K562 (cell line): Measurements from ENCODE around the gene GMDS. TPM values are rescaled to one million over a fixed set of nuclear protein-coding genes. Genes with fewer than 3 reads are reported as not detected.

ENCODE experiments used
- ATAC-seq: fragments of 200-7000 bp; cut with Tn5 transposase; 3 replicates; pipeline ENCODE4 v1.9.1; 2020; ENCODE audit warnings: moderate library complexity
- BruUV-seq: library from RNA; stranded (reverse); fragments of 400-500 nt; replicated peaks from 2 replicates; lab custom pipeline; 2021; lab: Mats Ljungman, UMichigan
- CTCF ChIA-PET: fragments of 300-600 bp; formaldehyde crosslinking; extraction: SDS; loops from one replicate; lab custom pipeline; 2021; ENCODE audit warnings: low intra/inter-chr PET ratio; lab: Yijun Ruan, JAX
- POLR2A ChIA-PET: fragments of 300-600, 350-650 bp; sonication (Branson Sonifier 250); formaldehyde crosslinking; extraction: SDS; loops from one replicate; lab custom pipeline; 2021; ENCODE audit warnings: antibody characterized with exemption, inconsistent platforms; lab: Yijun Ruan, JAX
- DNase-seq, 4 experiments: peaks; one replicate each; pipeline versions ENCODE4 v3.0.0 to v3.0.0-alpha.2; 2011 to 2018; ENCODE audit warnings: low spot score in 3 of 4, mixed read lengths in 3 of 4; ENCODE audit errors: extremely low read depth in 1 of 4
- FAIRE-seq: peaks from 2 replicates; lab custom pipeline; 2011; peaks lifted over from hg19 to GRCh38; lab: Jason Lieb, UNC
- H2AFZ ChIP-seq: 2 replicates; pipeline ENCODE4 v1.6.0; 2011; ENCODE audit warnings: low read depth, low read length, control low read depth, inconsistent platforms
- H3K27ac ChIP-seq: fragments of 200-600 bp; 3 replicates; pipeline ENCODE4 v1.8.0; 2011; ENCODE audit warnings: low read depth, mild to moderate bottlenecking, control low read depth, inconsistent platforms, low read length, moderate library complexity, mixed read lengths; ENCODE audit errors: extremely low read depth
- H3K27me3 ChIP-seq, 2 experiments: fragments of 300-600 bp in 1 of 2; 2 replicates in 1 of 2; 3 replicates in 1 of 2; pipeline versions ENCODE4 v1.6.0 to v1.8.0; 2011; ENCODE audit warnings: inconsistent platforms in 2 of 2, low read length in 2 of 2, mild to moderate bottlenecking in 1 of 2, mixed read lengths in 1 of 2, moderate library complexity in 1 of 2; ENCODE audit not compliant: control insufficient read depth in 2 of 2, insufficient read depth in 2 of 2
- H3K36me3 ChIP-seq: fragments of 300-600 bp; 3 replicates; pipeline ENCODE4 v1.8.0; 2011; ENCODE audit warnings: mild to moderate bottlenecking, low read length, inconsistent platforms; ENCODE audit not compliant: control insufficient read depth, insufficient read depth
- H3K4me1 ChIP-seq, 2 experiments: fragments of 200-600 bp in 1 of 2; replicated peaks in 1 of 2; 2 replicates in 1 of 2; 3 replicates in 1 of 2; pipeline versions ENCODE4 v1.5.1 to v1.8.0; 2011; ENCODE audit warnings: inconsistent platforms in 2 of 2, low read length in 2 of 2, mild to moderate bottlenecking in 1 of 2, mixed read lengths in 1 of 2, moderate library complexity in 1 of 2; ENCODE audit not compliant: control insufficient read depth in 2 of 2, insufficient read depth in 2 of 2
- H3K4me2 ChIP-seq: 2 replicates; pipeline ENCODE4 v1.6.1; 2011; ENCODE audit warnings: low read length, control low read depth, inconsistent platforms, mixed read lengths; ENCODE audit not compliant: insufficient read depth
- H3K4me3 ChIP-seq: fragments of 200-600 bp; sonication (generic), shearing (Covaris generic); 2 replicates; pipeline ENCODE4 v1.5.1; 2016; ENCODE audit warnings: control low read depth, inconsistent platforms
- H3K79me2 ChIP-seq: fragments of 200-600 bp; 3 replicates; pipeline ENCODE4 v1.8.0; 2011; ENCODE audit warnings: low read length, inconsistent platforms; ENCODE audit not compliant: control insufficient read depth, insufficient read depth
- H3K9ac ChIP-seq, 2 experiments: 2 replicates each; pipeline versions ENCODE4 v1.6.0 to v1.6.1; 2011; ENCODE audit warnings: low read depth in 2 of 2, low read length in 2 of 2, control low read depth in 1 of 2, inconsistent platforms in 1 of 2, mild to moderate bottlenecking in 1 of 2, mixed read lengths in 1 of 2; ENCODE audit not compliant: insufficient read depth in 1 of 2
- H3K9me1 ChIP-seq: one replicate; pipeline ENCODE4 v1.6.0; 2011; ENCODE audit warnings: inconsistent platforms, mild to moderate bottlenecking, low read length, moderate library complexity; ENCODE audit not compliant: control insufficient read depth, insufficient read depth
- H3K9me3 ChIP-seq: replicated peaks from 2 replicates; pipeline ENCODE4 v1.5.1; 2011; ENCODE audit warnings: low read depth, low read length, inconsistent platforms; ENCODE audit not compliant: control insufficient read depth, insufficient read depth
- H4K20me1 ChIP-seq: replicated peaks from 2 replicates; pipeline ENCODE4 v1.6.1; 2011; ENCODE audit warnings: low read length, inconsistent platforms, mixed read lengths; ENCODE audit not compliant: control insufficient read depth, insufficient read depth
- CBX1 ChIP-seq: sonication (generic); IDR thresholded peaks from 2 replicates; pipeline ENCODE4 v1.6.1; 2016; ENCODE audit warnings: antibody characterized with exemption, low read depth, mild to moderate bottlenecking
- CCAR2 ChIP-seq: fragments of 200-400 bp; formaldehyde crosslinking; IDR thresholded peaks from 2 replicates; pipeline ENCODE4 v1.6.1; 2017; ENCODE audit warnings: mild to moderate bottlenecking, low read depth, low read length
- ELF4 ChIP-seq: fragments of 450-650 bp; formaldehyde crosslinking; IDR thresholded peaks from 2 replicates; pipeline ENCODE4 v1.4.0; 2022; ENCODE audit warnings: missing genetic modification characterization
- HIVEP1 ChIP-seq: fragments of 250-450 bp; sonication (Bioruptor Pico); IDR thresholded peaks from 2 replicates; pipeline ENCODE4 v1.4.0; 2020; ENCODE audit warnings: mild to moderate bottlenecking
- SAFB2 ChIP-seq: fragments of 200-400 bp; formaldehyde crosslinking; IDR thresholded peaks from 2 replicates; pipeline ENCODE4 v1.6.1; 2018; ENCODE audit warnings: borderline replicate concordance, low read length, low read depth, moderate library complexity; ENCODE audit not compliant: severe bottlenecking
- SIN3A ChIP-seq, 2 experiments: fragments of 150-350 bp in 1 of 2; IDR thresholded peaks; 2 replicates each; pipeline ENCODE4 v1.6.1; 2011 to 2016; ENCODE audit warnings: borderline replicate concordance in 2 of 2, low read depth in 2 of 2, low read length in 2 of 2, mild to moderate bottlenecking in 2 of 2, moderate library complexity in 2 of 2; ENCODE audit not compliant: control insufficient read depth in 1 of 2
- ZNF165 ChIP-seq: fragments of 250-450 bp; sonication (Bioruptor Pico); IDR thresholded peaks from 2 replicates; pipeline ENCODE4 v1.4.0; 2020; ENCODE audit warnings: borderline replicate concordance
- WGBS: fragments of 100-300 bp; shearing (Covaris generic); methylation state at CpG from one replicate; pipeline ENCODE4 v1.1.6; 2016; ENCODE audit warnings: low coverage, mixed read lengths; ENCODE audit not compliant: insufficient coverage; ENCODE audit errors: missing lambda C conversion rate; 5-methylcytosine and 5-hydroxymethylcytosine counted together
- in situ Hi-C: fragments of 300-500 bp; cut with MboI; formaldehyde crosslinking; loops from 4 replicates; pipeline ENCODE4 v1.15.0; 2018; ENCODE audit warnings: inconsistent platforms, mixed read lengths
- intact Hi-C: fragments of 100-400 bp; cut with micrococcal nuclease; formaldehyde crosslinking; loops from 2 replicates; pipeline ENCODE4 v1.14.2; 2022
- polyA plus RNA-seq, 8 experiments: library from polyadenylated mRNA; depleted of rRNA in 4 of 8; stranded (reverse) in 5 of 8; unstranded in 3 of 8; fragments of >200 nt; fragmentation: Nextera tagmentation in 2 of 8; fragmentation: Illumina TruSeq in 1 of 8; extraction: Ambion mirVana in 2 of 8; extraction: Trizol in 1 of 8; gene quantifications; 2 replicates each; pipeline versions ENCODE4 v1.2.1 to v1.2.3, GENCODE V29; 2011 to 2014; ENCODE audit warnings: inconsistent platforms in 1 of 8, missing spikeins in 1 of 8
- total RNA-seq, 7 experiments: library from RNA; depleted of rRNA in 6 of 7; stranded (reverse); fragments of >200 nt in 6 of 7; fragmentation: Illumina TruSeq in 2 of 7; extraction: Trizol in 2 of 7; gene quantifications; 2 replicates each; pipeline versions ENCODE4 v1.2.1 to v1.2.3, GENCODE V29; 2011 to 2021; ENCODE audit warnings: low replicate concordance in 1 of 7
- TF ChIP-seq, protein P1 (sequence below): fragments of 250-450 bp; sonication (Bioruptor Pico); IDR thresholded peaks from 2 replicates; pipeline ENCODE4 v1.4.0; 2020

The GMDS gene
- total and polyA plus RNA-seq, 9 of the 15 experiments (the other 6 are each of a cell fraction or from before 2014, with no cell fraction given) = 0.48 to 31.8 (median 13.4) TPM

- Histone ChIP-seq H3K4me2 (no peak overlapping the region), H3K4me1 (0 out of 5 replicates have a peak, but pooled peaks cover 0 to 5% of the 10 kb centered on the region in 2 experiments), H3K79me2 (no peaks in the 10 kb centered on the region), H3K36me3 (no peaks in the 10 kb centered on the region), H3K9ac (no peak overlapping the region), H3K27me3 (peaks cover 0 to 7% of the 10 kb centered on the region in 2 experiments; a peak in 2 of 5 replicates), H3K9me3 (no peaks in the 10 kb centered on the region), H2AFZ (no peak overlapping the region), H4K20me1 (peaks cover 11% of the 10 kb centered on the region), H3K4me3 (no peak overlapping the region), H3K9me1 (no peaks in the 10 kb centered on the region), H3K27ac (no peak overlapping the region)
- in situ Hi-C loops (no loop called here), intact Hi-C loops (no loop called here)
- FAIRE-seq (no peak), DNase-seq (no peak), ATAC-seq (no peak)
- TF ChIP-seq ELF4 (CRISPR knock-in tag) = no peak
- no peak for TF ChIP-seq HIVEP1 (CRISPR knock-in tag)
- no peak for TF ChIP-seq SAFB2
- TF ChIP-seq, protein P1, sequence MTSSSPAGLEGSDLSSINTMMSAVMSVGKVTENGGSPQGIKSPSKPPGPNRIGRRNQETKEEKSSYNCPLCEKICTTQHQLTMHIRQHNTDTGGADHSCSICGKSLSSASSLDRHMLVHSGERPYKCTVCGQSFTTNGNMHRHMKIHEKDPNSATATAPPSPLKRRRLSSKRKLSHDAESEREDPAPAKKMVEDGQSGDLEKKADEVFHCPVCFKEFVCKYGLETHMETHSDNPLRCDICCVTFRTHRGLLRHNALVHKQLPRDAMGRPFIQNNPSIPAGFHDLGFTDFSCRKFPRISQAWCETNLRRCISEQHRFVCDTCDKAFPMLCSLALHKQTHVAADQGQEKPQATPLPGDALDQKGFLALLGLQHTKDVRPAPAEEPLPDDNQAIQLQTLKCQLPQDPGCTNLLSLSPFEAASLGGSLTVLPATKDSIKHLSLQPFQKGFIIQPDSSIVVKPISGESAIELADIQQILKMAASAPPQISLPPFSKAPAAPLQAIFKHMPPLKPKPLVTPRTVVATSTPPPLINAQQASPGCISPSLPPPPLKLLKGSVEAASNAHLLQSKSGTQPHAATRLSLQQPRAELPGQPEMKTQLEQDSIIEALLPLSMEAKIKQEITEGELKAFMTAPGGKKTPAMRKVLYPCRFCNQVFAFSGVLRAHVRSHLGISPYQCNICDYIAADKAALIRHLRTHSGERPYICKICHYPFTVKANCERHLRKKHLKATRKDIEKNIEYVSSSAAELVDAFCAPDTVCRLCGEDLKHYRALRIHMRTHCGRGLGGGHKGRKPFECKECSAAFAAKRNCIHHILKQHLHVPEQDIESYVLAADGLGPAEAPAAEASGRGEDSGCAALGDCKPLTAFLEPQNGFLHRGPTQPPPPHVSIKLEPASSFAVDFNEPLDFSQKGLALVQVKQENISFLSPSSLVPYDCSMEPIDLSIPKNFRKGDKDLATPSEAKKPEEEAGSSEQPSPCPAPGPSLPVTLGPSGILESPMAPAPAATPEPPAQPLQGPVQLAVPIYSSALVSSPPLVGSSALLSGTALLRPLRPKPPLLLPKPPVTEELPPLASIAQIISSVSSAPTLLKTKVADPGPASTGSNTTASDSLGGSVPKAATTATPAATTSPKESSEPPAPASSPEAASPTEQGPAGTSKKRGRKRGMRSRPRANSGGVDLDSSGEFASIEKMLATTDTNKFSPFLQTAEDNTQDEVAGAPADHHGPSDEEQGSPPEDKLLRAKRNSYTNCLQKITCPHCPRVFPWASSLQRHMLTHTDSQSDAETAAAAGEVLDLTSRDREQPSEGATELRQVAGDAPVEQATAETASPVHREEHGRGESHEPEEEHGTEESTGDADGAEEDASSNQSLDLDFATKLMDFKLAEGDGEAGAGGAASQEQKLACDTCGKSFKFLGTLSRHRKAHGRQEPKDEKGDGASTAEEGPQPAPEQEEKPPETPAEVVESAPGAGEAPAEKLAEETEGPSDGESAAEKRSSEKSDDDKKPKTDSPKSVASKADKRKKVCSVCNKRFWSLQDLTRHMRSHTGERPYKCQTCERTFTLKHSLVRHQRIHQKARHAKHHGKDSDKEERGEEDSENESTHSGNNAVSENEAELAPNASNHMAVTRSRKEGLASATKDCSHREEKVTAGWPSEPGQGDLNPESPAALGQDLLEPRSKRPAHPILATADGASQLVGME = no peak
- TF ChIP-seq CCAR2 = no peak
- no peak for TF ChIP-seq ZNF165 (CRISPR knock-in tag)
- no peak for TF ChIP-seq SIN3A (IDR thresholded peaks at IDR 0.05; ENCODE audit: borderline replicate concordance in 2 of 2, control insufficient read depth in 1 of 2, low read depth in 2 of 2, low read length in 2 of 2)
- no peak for TF ChIP-seq CBX1
- POLR2A ChIA-PET = interaction anchor here (0.5 to 2.1 kb wide), 4 partner anchors 9 to 132 kb away, joined by 3 to 7 read pairs (median 4); no protein-coding TSS in a partner anchor
- BruUV-seq = no TSS peak
- WGBS = 13% methylated on average over 6 of the region's 6 CpGs
- CTCF ChIA-PET = no interaction called here
These were observed 23.0 kb downstream of the GMDS start for GRCh38 chr6:2222275-2222842.
